ENCODE data around the gene STK38.
A peak's percentile ranks its signal among the peaks of the same experiment; 100 is the strongest.
"Not testable (repeated sequence)": the region's sequence is repeated elsewhere in the genome, so short reads cannot be mapped to it uniquely, and the experiment has no call there.

STK38 gene

DNA sequence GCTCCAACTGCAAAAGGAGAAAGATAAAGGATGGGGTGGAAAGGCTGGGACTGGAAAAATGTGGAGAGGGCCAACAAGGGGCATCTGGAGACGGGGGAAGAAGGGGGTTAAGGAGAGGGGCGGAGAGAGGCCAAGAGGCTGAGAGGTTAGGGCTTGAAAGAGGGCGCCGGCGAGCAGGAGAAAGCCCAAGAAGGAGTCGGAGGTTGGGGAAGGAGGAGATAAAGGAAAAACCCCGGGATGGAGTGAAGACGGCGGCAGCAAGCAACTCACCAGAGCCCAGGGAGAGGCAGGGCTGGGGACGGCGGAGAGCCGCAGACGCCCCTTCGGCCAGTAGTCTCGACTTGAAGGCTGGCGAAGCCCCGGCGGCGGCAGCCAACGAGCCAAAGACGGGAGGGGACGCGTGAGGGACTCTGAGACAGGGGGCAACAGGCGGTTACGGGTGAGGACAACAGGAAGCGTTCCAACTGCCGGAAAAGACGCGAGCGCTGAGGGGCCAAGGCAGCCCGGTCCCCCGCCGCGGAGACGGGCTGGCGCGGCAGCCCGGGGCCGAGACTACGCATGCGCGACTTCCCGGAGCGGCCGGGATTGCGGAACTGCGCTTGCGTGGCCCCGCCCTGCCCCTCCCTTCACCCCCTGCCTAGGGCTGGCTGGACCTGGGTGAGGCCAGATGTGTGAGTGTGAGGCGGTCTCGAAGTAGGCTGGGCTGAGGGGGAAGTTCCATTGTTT lies at the start of gene STK38:
Gene STK38 (minus strand): TSS at position 560 of the 726 bp plus-strand sequence. CDS start 7,277 bp downstream, outside the sequence.
- peak; percentile 86 for DNase-seq

DNA sequence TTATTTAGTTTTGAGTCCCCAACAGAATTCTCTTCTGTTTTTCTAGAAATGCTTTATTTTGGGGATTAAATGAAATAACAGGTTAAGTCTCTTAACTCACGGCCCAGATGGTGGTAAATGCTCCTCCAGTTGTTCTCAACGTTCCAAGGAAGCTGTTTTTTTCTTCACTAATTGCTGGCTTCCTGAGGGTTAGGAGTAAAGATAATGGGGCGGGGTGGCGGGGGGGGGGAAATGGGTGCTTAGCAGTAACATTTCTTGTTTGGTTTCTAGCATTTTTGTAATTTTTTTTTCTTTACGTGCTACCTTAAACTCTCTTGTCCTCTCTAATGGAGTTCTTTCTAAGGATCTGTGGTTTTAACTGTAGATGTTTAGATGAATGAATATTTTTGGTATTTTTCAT lies 49.1 kb upstream of the STK38 start:
- DNase-seq = peak; percentile 31

DNA sequence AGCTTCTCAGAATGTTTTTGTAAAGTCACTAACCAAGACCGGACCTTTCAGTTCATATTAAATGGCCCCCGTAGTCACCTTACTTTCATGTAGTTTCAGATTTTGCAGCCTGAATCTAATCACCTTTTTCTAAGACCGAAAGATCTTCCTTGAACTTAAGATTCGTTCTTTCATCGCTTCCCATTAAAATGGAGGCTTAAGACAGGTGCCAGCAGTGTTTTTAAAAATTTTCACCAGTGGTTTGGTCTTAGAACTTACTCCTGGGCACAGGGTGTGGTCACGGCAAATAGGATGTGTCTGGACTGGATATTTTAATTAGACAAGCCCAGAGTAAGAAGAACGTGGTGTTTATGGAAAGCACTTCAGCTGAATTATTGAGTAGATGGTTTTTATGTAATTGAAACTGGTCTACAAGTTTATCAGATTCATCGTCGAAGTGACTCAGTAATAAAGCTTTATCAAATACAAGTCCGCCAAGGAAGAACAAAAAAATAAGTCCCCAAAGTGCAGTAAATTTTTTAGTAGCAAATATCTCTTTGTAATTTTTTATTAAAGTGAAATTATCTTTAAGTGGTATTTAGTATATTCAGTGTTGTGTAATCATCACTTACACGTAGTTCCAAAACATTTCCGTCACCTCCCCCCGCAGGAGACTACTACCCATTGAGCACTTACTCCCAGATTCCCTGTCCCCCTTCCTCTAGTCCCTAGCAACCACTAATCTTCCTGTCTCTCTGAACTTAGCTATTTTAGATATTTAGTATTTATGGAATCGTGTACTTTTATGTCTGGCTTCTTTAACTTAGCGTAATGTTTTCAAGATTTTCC lies 47.8 kb upstream of the STK38 start:
- peak; percentile 47 for DNase-seq

DNA sequence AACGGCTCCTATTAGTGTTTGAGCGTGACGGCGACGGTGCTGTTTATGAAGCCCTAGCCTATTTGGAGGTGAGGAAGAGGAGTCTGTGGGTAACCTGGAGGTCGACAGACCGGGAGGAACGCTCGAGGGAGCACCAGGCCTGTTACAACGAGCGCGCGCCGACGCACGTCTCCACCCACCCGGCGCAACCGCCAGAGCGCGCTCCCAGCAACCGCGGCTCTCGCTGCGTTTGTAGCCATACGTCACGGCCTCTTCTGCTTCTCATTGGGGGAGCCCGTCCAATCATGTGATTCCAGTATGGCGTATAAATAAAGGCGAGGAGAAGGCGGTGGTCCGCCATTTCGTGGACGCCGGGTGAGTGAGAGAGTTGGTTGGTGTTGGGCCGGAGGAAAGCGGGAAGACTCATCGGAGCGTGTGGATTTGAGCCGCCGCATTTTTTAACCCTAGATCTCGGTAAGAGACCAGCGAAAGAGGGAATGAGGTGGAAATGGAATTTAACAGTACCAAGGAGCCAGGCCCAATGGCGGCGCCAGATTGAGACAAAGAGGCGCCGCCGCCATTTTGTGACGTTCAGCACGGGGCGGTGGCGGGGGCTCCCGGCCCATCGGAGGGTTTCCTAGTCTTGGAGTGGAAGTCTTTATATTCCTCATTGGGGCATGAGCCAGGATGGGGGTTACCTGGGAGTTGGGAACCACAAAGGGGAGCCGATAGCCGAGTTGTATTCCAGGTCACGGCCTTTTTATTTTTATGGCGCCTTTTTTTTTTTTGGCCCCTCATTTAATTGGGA lies 46.9 kb upstream of the STK38 start, which contains the start of gene SRSF3:
Gene SRSF3 (plus strand): TSS at position 334 of the 787 bp plus-strand sequence. CDS start 2,401 bp downstream, outside the sequence.
- peak; percentile 99 for DNase-seq

DNA sequence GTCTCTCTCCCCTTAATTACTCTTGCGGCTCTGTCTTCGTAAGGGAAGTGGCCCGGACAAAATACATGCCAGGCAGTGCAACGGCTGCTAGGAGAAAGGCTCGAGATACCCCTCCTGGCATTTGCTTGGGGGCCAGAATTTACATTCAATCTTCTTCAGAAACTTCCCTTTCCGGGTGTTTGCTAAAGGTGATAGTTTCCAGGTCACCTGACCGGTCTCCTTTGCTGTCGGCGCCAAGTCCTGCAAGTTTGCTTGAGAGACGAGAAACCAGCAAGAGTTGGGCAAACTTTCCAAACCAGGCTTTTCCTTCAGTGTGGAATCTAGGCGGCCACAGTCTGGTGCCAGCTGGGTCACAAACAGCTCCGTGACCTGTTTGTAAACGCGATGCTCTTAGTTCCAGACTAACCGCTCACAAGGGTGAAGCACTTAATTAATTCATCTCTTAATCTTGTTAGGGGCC lies 46.3 kb upstream of the STK38 start:
- DNase-seq = peak; percentile 76

DNA sequence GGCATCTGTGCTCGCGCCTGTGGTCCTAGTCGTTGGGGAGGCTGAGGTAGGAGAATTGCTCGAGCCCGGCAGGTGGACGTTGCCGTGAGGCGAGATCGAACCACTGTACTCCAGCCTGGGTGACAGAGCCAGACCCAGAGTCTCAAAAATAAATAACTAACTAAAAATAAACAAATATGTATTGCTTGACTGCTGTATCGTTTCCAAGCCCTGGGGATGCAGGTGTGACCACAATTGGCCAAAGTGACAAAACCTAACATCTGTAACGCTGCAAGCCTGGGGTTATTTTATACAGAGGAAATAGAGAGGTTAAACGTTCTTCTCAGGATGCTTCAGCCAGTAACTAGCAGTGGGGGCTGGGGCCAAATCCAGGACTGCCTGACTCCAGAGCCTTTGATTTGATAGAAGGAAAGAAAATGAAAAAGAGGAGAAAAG lies 45.0 kb upstream of the STK38 start:
- no peak for DNase-seq

DNA sequence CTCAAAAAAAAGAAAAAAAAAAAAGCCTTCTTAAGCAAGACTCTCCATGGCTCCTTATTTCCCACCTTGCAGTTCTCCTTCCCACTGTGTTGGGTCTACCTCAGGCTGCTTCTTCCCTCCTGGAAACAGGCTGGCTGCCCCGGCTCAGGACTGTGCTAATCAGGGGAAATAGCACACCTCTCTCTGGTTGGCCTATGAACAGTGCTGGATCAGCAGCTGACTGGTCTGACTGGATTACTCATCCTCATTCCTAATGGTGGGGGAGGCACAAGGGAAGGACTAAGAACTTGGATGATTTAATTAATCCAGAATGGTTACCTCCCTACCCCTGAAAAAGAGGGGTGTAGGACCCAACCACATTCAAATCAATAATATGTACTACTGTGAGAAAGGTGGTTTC lies 43.0 kb upstream of the STK38 start:
- DNase-seq = no peak

DNA sequence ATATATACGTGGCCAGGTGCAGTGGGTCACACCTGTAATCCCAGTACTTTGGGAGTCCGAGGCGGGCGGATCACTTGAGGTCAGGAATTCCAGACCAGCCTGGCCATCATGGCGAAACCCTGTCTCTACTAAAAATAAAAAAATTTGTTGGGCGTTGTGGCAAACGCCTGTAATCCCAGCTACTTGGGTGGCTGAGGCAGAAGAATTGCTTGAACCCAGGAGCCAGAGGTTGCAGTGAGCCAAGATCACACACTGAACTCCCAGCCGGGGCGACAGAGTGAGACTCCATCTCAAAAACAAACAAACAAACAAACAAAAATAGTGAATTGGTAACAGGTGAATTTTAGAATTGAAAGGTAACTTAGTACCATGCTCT lies 41.7 kb upstream of the STK38 start:
- DNase-seq = not testable (repeated sequence)

DNA sequence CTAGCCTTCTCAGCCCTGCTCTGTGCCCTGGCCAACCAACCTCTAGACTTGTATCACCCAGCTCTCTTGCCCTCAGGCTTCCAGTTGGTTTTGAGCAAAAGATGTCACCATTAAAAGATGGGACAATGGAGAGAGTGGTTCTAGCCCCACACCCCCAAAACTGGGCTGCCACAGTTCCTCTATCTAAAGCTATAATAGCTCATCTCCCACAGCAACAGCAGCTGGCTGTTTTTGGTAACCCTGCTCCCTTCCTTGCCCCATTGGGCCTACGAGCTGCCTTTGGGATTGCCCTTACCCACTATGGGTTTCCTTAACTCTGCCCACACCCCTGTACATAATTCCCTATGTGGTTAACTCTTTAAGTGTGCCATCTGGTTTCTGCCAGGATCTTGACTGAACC lies 39.3 kb upstream of the STK38 start:
- DNase-seq = peak; percentile 39

DNA sequence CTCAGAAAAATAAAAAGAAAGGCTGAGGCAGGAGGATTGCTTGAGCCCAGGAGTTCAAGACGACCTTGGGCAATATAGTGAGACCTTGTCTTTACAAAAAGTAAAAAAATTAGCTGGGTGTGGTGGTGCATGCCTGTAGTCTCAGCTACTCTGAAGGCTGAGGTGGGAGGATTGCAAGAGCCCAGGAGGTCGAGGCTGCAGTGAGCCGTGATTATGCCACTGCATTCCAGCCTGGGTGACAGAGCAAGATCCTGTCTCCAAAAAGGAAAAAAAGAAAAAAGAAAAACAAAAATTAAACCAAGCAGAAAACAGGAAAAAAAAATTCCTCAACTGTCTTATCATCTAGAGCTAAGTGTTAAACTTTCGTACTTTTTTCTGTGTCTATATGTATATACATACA lies 34.4 kb upstream of the STK38 start:
- no peak for DNase-seq

DNA sequence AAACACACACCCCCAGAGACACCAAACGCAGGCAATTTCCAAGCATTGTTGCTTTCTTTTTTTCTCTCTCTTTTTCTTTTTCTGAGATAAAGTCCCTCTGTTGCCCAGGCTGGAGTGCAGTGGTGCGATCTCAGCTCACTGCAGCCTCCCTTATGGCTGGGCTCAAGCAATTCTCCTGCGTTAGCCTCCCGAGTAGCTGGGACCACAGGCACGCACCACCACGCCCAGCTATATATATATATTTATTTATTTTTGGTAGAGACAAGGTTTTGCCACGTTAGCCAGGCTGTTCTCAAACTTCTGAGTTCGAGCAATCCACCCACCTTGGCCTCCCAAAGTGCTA lies 32.9 kb upstream of the STK38 start:
- no peak for DNase-seq

DNA sequence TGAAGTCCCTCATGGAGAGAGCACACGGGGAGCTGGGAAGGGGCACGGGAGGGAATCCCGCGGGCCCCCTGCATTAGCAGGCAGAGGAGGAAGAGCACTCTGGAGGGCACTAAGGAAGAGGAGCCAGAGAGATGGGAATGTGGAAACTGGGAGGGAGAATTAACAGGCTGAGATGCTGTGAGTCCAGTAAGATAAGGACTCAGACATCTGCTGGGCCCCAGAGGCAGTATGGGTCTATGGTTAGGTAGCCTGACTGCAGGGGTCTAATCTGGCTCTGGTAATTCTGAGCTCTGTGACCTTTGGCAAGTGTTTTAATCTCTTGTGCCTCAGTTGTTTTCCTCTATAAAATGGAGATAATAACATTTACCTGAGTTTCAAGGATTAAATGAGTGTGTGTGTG lies 31.2 kb upstream of the STK38 start:
- DNase-seq = no peak

DNA sequence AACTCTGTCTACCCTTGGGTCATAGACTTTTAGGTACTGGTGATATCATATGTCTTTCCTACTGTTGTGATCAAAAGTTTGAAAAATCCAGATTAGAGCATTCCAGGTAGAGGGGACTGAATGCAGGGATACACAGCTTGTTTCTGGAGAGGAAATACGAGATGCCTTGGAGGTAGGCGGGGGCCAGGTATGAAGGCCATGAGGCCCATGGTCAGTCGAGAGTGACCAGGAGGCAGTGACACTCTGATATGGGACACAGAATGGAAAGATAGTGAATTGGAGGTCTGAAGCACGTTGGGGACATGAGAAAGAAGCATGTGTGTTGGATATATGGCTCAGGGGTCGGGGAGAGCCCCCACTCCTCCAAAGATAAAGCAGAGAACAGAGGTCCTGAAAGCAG lies 30.8 kb upstream of the STK38 start:
- no peak for DNase-seq

DNA sequence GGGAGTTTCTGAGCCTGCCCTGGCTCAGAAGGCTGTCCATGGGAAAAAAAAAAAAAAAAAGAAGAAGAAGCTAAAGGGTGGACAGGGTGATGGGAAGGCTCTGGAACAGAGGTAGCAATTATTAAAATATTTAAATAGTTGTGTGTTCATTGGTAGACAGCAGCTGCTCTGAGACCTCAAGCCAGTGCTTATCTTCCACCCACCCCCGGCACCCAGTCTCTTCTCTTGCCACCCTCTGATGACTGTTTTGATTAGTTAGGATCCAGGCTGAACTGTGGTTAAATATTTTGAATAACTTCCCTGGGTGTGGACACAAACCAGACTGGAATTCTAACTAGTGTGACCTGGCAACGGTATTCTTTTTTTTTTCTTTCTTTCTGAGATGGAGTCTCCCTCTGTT lies 30.0 kb upstream of the STK38 start:
- no peak for DNase-seq

DNA sequence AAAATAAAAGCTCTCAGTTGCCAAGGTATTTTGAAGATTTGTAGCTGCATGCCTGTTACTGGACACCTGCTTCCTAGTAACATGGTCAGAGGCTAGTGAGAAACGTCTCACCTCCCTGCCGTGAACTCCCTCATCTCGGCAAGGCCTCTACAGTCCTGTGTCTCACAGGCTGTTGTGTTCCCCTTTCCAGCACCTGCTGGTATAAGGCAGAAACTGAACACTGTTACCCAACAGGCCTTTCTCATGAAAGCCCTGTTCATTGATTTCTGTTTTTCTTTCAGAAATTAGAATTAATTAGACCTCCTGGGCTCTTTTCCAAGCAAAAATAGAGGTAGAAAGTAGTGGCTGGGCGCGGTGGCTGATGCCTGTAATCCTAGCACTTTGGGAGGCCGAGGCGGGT lies 29.3 kb upstream of the STK38 start:
- no peak for DNase-seq

DNA sequence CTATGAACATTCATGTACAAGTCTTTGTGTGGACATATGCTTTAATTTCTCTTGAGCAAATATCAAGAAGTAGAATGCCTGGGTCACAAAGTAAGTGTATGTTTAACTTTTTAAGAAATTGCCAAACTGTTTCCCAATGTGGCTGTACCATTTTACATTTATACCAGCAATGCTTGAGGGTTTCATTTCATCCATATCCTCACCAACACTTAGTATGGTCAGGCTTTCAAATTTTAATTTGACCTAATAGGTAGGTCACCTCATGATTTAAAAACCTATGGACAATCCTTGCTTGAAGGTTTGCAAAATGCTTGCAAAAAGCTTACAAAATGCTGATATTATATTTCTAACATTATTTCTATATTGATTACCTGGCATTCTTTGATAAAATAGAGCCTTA lies 27.4 kb upstream of the STK38 start:
- DNase-seq = no peak

DNA sequence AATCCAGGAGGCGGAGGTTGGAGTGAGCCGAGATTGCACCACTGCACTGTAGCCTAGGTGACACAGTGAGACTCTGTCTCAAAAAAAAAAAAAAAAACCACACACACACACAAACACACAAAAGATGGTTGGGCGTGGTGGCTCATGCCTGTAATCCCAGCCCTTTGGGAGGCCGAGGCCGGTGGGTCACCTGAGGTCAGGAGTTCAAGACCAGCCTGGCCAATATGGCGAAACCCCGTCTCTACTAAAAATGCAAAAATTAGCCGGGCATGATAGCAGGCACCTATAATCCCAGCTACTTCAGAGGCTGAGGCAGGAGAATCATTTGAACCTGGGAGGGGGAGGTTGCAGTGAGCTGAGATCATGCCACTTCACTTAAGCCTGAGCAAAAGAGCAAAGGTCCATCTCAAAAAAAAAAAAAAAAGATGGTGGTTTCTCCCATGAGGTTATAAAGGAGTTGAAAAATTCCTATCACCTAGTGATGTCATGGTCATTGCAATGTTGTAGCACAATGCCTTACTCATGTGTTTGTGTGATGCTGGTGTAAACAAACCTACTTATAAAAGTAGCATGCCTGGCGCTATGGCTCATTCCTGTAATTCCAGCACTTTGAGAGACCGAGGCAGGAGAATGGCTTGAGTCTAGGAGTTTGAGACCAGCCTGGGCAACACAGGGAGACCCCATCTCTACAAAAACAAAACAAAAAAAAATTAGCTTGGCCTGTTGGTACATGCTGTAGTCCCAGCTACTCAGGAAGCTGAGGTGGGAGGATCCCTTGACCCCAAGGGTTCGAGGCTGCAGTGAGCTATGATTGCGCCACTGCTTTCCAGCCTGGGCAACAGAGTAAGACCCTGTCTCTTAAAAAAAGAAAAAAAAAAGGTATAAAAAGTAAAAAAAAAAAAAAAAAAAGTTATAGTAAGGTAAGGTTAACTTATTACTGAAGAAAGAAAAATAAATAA lies 25.4 kb upstream of the STK38 start:
- not testable (repeated sequence) for DNase-seq

DNA sequence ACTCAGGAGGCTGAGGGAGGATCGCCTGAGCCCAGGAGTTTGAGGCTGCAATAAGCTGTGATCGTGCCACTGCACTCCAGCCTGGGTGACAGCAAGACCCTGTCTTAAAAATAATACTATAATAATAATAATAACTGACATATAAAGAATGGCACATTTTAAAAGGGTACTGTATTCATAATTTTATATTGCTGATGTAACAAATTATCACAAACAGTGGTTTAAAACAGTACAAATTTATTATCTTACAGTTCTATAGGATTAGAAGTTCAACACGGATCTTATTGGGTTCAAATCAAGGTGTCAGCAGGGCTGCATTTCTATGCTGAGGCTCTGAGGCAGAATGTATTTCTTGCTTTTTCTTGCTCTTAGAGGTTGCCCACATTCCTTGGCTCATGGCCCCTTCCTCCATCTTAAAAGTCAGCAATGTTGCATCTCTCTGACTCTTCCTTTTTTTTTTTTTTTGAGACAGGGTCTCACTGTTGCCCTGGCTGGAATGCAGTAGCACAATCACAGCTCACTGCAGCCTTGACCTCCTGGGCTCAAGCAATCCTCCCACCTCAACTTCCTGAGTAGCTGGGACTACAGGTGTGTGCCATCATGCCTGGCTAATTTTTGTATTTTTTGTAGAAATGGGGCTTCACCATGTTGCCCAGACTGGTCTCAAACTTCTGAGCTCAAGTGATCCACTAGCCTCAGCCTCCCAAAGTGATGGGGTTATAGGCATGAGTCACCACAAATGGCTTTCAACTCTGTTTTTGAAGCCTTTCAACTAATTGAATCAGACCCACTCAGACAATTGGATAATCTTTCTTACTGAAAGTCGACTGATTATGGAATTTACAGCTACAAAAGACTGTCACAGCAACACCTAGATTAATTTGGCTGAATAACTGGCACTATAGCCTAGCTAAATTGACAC lies 24.1 kb upstream of the STK38 start:
- no peak for DNase-seq

DNA sequence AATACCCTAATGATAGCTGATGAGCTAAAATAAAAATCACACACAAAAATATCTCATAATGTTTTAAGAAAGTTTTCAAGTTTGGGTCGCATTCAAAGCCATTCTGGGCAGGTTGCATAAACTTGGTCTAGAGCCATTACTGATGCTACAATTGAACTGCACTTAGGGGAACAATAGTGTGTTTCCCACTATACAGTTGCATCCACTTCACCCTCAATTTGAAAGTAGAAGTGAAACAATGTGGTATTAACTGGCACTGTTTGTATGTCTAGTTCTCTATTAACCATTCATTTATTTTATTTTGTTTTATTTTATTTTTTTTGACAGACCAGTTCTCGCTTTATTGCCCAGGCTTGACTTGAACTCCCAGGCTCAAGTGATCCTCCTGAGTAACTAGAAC lies 23.0 kb upstream of the STK38 start:
- no peak for DNase-seq

DNA sequence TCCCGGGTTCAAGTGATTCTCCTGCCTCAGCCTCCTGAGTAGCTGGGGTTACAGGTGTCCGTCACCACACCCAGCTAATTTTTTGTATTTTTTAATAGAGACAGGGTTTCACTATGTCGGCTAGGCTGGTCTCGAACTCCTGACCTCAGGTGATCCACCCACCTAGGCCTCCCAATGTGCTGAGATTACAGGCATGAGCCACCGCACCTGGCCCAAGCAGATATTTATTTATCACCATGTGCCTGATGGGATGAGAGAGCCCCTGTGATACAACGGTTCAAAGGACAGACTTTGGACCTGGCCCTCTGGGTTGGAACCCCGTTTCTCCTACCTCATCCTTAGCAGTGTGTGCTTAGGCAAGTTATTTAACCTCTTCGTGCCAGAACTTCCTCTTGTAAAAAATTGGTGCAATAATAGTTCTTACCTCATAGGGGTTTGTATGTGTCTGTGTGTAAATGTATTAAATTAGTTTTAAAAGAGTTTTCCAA lies 19.2 kb upstream of the STK38 start:
- DNase-seq = no peak

DNA sequence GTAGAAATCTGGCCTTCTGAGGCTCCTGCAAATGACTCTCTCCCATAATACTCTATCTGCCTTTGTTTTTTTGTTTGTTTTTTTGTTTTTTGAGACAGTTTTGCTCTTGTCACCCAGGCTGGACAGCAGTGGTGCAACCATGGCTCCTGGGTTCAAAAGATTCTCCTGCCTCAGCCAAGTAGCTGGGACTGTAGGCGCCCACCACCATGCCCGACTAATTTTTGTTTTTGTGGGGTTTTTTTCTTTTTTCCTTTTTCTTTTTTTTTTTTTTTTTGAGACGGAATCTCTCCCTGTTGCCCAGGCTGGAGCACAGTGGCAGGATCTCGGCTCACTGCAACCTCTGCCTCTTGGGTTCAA lies 16.6 kb upstream of the STK38 start:
- no peak for DNase-seq
